ENCODE measurements around the gene IL10RB.
A peak's percentile ranks its signal among the peaks of the same experiment; 100 is the strongest.

The IL10RB gene

DNA sequence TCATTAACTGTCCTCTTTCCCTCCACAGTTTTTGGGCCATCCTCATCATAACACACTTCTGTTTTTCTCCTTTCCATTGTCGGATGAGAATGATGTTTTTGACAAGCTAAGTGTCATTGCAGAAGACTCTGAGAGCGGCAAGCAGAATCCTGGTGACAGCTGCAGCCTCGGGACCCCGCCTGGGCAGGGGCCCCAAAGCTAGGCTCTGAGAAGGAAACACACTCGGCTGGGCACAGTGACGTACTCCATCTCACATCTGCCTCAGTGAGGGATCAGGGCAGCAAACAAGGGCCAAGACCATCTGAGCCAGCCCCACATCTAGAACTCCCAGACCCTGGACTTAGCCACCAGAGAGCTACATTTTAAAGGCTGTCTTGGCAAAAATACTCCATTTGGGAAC is 30.0 kb downstream of the IL10RB start:
- Histone ChIP-seq H3K4me1 (peaks cover 5% of the 10 kb centered on the region; the same call in 1 of the 2 replicates), H3K36me3 (no peaks in the 10 kb centered on the region), H3K27me3 (no peaks in the 10 kb centered on the region), H3K4me3 (ENCODE audit: low read depth, low read length) (no peak overlapping the region), H3K9me3 (no peaks in the 10 kb centered on the region)
- no peak for DNase-seq
- TF ChIP-seq, protein P1, sequence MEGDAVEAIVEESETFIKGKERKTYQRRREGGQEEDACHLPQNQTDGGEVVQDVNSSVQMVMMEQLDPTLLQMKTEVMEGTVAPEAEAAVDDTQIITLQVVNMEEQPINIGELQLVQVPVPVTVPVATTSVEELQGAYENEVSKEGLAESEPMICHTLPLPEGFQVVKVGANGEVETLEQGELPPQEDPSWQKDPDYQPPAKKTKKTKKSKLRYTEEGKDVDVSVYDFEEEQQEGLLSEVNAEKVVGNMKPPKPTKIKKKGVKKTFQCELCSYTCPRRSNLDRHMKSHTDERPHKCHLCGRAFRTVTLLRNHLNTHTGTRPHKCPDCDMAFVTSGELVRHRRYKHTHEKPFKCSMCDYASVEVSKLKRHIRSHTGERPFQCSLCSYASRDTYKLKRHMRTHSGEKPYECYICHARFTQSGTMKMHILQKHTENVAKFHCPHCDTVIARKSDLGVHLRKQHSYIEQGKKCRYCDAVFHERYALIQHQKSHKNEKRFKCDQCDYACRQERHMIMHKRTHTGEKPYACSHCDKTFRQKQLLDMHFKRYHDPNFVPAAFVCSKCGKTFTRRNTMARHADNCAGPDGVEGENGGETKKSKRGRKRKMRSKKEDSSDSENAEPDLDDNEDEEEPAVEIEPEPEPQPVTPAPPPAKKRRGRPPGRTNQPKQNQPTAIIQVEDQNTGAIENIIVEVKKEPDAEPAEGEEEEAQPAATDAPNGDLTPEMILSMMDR (IDR thresholded peaks at IDR 0.05; ENCODE audit: low read depth, low read length): no peak

DNA sequence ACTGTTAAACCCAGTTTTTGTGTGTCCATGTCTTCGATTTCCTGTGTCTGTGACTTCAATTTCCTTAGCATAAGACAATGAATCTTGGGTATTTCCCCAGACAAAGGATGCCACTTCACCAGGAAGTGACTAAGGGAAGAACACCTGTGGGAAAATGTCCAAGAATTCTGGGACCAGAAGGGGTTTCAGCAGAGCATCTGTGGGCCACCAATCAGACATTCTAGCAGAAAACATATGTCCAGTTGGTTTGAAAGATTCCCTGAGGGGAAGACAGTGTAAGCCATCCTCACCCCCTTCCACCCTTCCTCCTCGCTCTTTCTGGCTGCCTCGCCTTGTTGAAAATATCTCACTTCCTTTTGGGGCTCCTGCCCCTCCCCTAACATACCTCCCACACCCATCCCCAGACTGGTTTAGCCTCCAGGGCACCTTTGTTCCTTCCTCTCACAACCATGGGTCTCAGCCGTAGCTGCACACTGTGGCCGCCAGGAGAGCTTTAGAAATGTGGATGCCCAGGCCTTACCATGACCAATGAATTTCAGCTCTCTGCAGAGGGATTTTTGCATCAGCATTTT is 33.1 kb downstream of the IL10RB start:
- H3K4me1 ChIP-seq: peaks cover 16% of the 10 kb centered on the region
- TF ChIP-seq, protein P1 (IDR thresholded peaks at IDR 0.05; ENCODE audit: low read depth, low read length): no peak
- no peaks in the 10 kb centered on the region for H3K27me3 ChIP-seq
- no peak overlapping the region for H3K4me3 ChIP-seq (ENCODE audit: low read depth, low read length)
- H3K36me3 ChIP-seq: no peaks in the 10 kb centered on the region
- H3K9me3 ChIP-seq: no peaks in the 10 kb centered on the region
- no peak for DNase-seq

DNA sequence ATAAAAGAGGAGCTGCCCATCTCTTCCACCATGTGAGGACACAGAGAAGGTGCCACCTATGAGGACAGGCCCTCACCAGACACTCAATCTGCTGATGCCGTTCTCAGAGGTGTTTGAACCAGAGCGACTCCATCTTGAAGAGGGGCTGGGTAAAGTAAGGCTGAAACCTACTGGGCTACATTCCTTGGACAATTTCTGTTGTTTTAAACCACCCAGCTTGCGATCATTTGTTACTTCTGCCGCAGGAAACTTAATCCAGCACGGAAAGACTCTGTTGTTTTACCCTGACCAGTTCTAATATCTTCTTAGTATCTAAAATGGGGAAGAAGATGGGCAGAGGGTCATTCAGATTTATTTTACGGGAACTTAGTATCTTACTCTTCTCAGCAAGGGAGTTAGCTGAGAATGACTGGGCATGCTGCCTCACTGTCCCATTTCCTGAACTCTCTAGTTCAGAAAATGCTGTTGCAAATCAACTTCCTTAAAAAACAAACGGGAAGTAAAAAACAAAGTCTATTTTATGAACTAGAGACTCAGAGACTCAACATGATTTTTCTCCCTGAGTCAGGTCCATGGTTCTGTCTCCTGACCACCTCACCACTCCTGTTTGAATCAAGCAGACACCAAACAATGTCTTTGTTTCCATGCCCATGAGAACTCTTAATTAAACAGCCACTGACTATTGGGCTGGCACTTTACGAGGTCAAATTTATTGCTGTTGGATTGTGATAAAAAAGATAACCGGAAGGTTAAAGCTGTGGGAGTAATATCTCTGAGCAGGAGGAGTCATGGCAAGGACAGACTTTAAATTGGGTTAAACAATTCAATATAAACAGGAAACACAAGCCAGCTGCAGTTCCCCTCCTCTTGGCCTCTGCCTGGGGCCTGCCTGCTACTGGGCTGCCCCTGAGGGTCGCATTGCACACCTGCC is 34.8 kb downstream of the IL10RB start:
- peak; percentile 67 for DNase-seq
- TF ChIP-seq, protein P1 (IDR thresholded peaks at IDR 0.05; ENCODE audit: low read depth, low read length): no peak
- peaks cover 16% of the 10 kb centered on the region for H3K4me1 ChIP-seq
- H3K36me3 ChIP-seq: no peaks in the 10 kb centered on the region
- no peaks in the 10 kb centered on the region for H3K9me3 ChIP-seq
- no peaks in the 10 kb centered on the region for H3K27me3 ChIP-seq
- no peak overlapping the region for H3K4me3 ChIP-seq (ENCODE audit: low read depth, low read length)

DNA sequence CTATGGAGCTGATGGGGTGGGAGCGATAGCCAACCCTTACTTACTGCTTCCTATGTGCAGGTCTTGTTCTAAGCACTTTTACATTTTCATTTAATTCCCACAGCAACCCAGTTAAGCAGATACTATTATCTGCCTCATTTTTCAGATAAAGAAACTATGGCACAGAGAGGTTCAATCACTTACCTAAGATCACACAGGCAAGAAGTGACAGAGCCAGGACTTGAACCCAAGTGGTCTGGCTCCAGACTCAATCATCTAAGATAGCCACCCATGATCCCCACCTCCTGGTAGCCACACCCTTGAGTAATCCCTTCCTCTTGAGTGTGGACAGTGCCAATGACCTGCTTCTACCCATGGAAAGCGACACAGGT is 35.5 kb downstream of the IL10RB start:
- no peaks in the 10 kb centered on the region for H3K36me3 ChIP-seq
- H3K4me1 ChIP-seq: peaks cover 16% of the 10 kb centered on the region
- no peaks in the 10 kb centered on the region for H3K27me3 ChIP-seq
- TF ChIP-seq, protein P1 (IDR thresholded peaks at IDR 0.05; ENCODE audit: low read depth, low read length): no peak
- H3K9me3 ChIP-seq: no peaks in the 10 kb centered on the region
- H3K4me3 ChIP-seq (ENCODE audit: low read depth, low read length): no peak overlapping the region
- DNase-seq: no peak

DNA sequence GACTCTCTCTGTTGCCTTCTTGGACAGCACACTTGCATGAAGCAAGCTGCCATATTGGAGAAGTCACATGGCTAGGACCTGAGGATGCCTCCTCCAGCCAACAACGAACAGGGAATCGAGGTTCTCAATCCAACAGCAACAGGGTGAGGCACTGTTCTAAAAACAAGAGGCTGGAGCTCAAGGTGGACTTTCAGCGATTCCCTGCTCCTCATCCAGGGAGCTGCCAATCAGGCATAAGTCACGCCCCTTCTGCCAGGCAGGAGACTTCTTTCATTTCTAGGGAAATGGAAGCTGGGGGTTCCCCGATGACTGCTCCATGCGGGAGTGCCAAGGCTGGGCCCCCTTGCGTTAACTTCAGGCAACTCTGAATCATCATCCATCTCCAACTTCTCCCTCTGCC is 35.9 kb downstream of the IL10RB start:
- Histone ChIP-seq H3K27me3 (no peaks in the 10 kb centered on the region), H3K4me3 (ENCODE audit: low read depth, low read length) (no peak overlapping the region), H3K36me3 (no peaks in the 10 kb centered on the region), H3K4me1 (peaks cover 16% of the 10 kb centered on the region), H3K9me3 (no peaks in the 10 kb centered on the region)
- DNase-seq: no peak
- TF ChIP-seq, protein P1 (IDR thresholded peaks at IDR 0.05; ENCODE audit: low read depth, low read length): no peak

DNA sequence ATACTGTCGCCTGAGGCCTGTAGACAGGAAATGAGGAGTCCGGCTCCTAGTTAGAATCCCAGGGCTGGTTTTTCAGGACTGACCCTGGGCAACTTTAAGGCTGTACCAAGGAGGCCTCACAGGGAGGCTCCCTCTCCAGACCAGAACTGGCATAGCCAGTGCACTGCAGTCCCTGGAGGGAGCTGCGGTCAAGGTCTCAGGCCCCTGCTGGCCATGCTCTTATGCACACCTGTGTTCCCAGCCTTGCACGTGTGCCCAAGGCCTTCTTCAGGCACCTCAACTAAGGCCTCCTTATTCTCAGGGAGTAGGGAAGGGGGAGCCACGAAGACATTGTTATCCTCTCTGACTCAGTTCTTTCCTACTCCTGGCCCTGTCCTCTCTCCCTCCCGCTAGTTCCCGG is 36.6 kb downstream of the IL10RB start:
- Histone ChIP-seq H3K27me3 (no peaks in the 10 kb centered on the region), H3K36me3 (no peaks in the 10 kb centered on the region), H3K9me3 (no peaks in the 10 kb centered on the region), H3K4me1 (peaks cover 16% of the 10 kb centered on the region), H3K4me3 (ENCODE audit: low read depth, low read length) (no peak overlapping the region)
- TF ChIP-seq, protein P1 (IDR thresholded peaks at IDR 0.05; ENCODE audit: low read depth, low read length): no peak
- DNase-seq: no peak
